GM19239 (cell line): Measurements from ENCODE around the gene KCNG2.

Experiments
- DNase-seq: peaks from one replicate; pipeline ENCODE4 v3.0.0; 2011; ENCODE audit warnings: low spot score; ENCODE audit not compliant: insufficient read length
- FAIRE-seq: peaks from 2 replicates; lab custom pipeline; 2011; peaks lifted over from hg19 to GRCh38; lab: Jason Lieb, UNC

The KCNG2 gene

DNA sequence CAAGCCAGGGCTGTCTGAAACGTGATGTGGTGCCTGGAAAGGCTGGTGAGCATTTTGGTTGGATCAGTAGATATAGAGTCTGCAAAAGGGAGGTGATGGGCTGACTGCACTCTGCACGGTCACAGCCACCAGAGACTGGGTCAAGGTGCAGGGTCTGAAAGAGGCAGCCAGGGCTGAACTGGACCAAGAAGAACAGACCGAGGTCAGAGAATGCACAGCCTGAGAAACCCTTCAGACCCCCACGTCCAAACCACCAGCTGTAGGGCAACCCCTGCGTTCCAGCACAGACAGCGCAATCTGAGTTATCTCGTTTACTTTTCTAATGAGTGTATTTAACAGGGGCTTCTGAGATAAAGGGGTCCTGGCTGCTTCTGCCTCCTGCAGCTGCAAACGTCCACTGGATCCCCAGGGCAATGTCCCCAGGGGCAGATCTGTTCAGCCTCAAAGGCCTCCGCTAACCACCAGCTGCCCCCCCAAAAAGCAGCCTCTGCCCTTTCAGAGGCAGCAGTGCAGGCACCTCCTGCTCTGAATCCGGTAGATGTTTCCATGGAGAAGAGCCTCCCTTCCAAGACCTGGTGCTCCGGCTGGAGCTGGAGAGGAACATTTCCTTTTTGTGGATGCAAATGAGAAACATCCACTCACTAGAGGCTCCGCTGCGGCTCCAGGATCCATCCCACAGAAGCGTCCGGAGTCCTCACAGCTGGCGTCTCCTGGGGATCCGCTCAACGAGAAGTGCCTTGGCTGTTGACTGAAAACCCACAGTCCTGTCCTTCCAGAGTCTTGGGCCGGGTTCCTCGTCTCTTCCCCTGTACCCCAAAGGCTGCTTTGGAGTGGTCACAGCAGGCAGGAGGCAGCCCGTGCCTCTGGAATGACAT, 970 bp upstream of the KCNG2 start:
- DNase-seq (no peak), FAIRE-seq (no peak)

DNA sequence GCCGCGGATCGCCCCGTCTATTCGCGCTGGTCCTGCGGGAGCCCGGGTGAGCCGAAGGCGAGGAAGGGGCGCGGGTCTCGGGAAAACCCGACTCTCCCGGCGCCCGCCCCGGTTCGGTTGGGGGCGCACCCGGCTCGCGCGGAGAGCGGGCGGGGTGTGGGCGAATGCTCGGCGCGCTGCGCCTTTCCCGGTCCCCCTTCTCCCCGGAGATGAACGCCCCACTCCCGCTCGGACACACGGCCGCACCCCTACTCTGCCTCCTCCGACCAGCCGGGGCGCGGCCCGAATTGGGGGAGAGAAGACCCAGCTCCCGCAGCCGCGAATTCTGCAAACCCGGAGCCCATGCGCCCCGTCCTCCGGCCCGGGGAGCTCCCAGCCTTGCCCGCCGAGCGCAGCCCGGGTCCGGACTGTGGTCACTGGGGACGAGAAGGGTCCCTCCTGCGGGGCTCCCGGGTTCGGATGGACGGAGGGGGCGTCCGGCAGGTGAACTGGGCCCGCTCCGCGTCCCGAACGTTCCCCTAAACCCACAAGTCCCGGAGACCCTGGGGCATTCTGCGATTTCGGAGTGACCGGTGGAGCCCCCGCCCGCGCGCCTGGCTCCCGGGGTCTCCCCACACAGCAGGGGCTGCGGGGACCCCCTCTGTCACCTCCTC, 734 bp downstream of the KCNG2 start:
- DNase-seq (no peak), FAIRE-seq (no peak)

DNA sequence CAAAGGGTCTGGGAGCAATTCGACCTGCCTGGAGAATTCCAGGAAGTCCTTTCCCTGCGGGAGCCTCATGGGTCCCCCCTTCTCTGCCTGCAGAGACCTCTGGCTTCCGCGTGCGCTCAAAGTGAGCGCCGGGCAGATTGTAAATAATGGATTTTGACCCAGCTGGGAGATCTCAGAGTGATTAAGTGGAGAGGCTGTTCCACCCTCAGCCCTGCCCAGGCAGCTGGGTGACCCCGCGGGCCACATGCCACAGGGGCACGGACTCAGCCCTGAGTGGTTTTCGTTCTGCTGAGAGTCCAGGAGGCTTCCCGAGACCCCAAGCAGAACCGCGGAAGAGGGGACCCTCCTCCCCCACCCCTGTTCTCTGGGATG, 1.2 kb downstream of the KCNG2 start:
- DNase-seq (no peak), FAIRE-seq (no peak)

DNA sequence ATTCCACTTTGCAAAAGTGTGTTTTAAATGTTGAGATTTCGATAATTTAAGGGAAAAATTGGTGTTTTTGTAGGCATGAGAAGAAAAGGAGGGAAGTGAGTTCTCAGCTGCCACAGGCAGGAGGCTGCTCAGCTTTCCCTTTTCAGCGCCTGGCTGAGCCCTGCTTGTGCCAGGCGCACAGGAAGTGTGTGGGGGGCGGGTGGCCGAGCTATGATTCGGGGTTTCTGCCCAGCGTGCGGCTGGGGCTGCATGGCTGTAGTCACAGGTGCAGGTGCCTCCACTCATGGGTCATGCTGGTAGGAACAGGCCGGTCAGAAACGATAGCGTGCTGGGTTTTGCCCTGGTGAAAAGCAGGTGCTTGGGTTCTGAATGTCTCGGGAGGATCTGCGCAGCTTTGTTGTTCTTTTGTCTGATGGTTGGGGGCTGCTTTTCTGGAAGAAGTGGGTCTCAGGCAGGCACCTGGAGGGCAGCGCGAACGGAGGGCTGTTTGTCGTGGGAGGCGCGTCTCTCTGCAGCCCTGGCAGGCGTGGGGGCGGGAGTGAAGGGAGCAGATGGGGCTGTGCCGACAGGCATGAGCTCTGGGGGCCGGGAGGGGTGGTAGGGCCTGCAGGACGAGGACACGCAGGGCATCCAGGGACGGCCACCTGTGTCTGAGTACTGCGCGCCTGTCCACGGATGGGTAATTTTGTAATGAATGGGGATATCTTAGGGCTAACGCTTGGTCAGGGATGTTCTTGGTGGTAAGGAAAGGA, 2.1 kb downstream of the KCNG2 start:
- FAIRE-seq (no peak), DNase-seq (no peak)

DNA sequence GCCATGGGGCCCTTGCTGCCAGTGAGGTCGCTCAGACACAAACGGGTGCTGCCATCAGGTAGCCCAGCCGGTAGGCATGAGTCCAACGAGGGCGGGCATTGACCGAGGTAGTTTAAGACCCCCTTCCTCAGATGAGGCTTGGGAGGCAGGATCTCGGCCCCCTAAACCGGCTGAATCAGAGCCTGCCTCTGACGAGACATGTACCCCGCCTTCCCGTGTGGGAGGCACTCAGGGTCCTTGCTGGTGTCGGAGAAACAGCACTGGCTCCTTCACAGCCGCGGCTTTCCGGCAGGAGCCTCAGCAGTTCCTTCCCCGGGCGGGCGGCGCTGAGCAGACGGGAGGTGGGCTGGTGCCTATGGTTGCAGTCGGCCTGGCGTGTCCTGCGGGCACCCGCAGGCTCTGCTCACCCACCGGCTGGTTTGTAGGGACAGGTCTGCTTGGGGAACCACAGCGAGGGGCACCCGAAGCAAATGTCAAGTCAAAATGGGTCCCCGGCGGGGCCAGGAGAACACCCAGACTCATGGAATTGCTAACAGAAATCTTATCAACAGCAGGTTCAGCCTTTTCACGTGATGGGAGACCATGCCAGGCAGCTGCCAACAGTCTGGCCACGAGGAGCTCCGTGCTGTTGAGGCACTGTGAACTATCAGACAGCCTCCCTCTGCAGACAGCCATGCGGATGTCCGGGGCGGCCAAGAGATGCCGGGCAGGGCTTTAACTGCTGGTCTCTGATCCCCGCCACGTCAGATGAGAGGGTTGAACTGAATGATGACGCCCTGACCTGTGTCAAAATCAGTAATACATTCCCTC, 2.8 kb downstream of the KCNG2 start:
- FAIRE-seq = no peak
- no peak for DNase-seq

DNA sequence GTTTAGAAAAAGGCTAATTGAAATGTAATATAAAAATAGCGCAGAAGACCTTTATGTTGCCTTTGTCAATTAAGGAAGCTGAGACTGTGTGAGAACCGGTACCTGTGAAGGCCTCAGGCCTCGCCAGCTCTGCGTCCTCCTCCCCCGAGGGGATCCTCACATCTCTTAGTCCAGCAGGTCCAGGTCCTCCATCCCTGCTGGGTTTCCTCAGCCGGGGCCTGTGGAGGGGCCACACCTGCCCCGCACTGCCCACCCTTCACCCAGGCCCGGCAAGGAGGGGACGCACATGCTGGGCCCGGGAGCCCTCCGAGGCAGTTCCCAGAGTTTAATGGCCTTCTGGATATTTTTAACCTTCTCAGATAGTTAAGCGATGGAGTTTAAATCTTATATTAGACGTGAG, 3.5 kb downstream of the KCNG2 start:
- DNase-seq (no peak), FAIRE-seq (no peak)

DNA sequence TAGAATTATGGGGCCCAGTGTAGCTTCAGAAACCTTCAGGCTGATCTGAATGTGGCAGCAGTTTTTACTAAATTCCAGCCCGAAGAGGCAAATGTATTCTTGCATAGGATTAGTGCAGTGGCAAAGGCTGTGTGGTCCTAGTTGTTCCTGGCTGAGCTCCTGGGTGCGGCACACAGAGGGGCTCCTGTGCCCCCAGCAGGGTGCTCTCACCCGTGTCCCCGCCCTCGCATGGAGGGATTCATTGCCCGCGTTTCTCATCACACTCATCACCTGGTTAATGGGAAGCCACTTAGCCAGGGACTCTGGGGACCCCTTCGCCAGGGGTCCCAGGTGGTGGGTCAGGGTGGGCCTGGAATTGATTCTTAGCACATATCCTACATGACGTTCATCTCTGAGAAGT, 3.9 kb downstream of the KCNG2 start:
- no peak for DNase-seq
- no peak for FAIRE-seq

DNA sequence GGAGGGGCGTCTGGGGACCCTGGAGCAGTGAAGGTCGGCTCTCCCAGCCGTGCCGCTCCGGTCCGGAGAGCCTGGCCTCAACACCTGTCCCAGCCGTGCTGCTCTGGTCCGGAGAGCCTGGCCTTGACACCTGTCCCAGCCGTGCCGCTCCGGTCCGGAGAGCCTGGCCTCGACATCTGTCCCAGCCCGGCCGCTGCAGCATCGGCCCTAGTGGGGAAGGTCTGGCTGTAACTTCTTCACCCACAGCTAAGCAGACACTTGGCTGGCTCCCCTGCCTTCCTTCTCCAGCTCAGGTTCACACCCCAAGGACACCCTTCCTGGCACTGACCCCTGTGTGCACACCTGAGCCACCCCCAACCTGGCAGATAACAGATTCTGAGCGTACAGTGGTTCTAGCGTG, 4.6 kb downstream of the KCNG2 start:
- DNase-seq (no peak), FAIRE-seq (no peak)

DNA sequence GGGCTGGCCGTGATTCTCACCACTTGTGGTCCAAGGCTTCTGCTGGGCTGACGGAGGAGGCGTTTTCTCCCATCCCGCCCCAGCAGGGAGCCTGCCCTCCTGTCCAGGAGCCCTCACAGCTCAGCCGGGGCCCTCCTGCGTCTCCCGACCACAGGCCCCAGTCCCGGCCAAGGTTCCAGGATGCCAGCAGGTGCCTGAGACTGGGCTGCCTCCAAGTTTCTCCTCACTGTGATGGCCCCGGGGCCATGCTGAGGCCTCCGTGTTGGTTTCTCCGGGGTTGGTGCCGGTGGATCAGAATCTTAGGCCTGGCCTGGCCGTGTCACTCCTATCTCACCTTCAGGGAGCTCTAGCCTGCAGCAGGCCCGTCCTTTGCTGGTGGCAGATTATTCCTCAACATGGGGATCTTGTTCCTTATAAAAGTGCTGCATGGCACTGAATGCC, 5.9 kb downstream of the KCNG2 start:
- no peak for DNase-seq
- FAIRE-seq = no peak

DNA sequence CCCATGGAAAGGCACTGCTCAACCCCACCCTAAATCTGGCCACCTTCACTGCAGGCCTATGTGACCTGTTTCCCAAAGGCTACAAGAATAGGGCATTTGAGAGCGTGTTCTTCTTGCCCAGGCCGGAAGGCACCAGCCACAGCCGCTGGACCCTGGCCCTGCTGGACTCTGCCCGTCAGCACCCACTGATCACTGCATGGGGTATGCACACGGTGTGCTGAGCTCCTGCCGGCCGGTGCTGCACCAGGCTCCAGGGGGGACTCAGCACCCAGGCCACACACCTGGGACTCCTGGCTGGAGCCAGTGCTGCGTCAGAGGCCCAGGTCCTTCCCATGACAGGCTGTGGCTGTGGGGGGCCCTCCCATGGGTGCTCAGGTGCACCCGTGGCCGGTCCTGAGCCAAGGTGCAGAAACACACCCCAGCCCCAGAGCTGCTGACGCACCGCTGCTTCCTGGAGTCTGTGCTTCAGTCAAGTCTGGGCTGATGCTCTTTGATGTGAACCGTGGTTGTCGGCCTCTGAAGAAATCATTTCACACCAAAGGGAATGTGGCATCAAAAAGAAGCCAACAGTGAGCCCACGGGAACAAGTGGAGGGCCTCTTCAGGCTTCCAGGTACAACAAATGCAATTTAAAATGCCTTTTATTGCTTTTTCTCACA, 6.5 kb downstream of the KCNG2 start:
- DNase-seq (no peak), FAIRE-seq (no peak)

DNA sequence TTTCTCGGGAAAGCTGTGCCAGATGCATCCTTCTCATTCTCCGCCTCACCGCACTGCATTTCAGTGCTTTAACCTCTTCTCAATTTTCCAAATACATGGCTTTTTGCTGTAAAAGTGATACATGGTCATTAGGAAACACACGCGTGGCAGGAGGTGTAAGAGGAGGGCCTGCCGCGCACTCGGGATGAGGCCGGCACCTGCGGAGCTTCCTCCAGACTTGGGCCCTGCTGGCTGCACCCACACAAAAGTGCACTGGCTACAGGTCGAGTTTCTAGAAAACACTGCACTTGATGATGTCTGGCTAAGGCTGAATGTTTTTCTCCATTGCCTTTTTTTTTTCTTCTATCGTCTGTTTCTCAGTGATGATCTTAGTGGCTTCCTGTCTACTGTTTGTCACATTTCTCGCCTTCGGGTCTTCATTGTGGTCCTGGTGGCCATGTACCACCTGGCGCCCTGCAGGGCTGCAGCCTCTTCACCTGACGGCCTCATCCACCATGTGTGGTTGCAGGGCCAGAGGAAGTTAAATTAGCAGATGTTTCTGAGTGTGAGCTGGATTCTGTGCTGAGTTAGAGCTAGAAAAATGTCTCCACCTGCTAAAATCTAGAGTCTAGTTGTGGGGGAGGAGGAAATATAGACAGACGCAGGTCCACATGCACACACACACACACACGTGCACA, 7.6 kb downstream of the KCNG2 start:
- FAIRE-seq (no peak), DNase-seq (no peak)

DNA sequence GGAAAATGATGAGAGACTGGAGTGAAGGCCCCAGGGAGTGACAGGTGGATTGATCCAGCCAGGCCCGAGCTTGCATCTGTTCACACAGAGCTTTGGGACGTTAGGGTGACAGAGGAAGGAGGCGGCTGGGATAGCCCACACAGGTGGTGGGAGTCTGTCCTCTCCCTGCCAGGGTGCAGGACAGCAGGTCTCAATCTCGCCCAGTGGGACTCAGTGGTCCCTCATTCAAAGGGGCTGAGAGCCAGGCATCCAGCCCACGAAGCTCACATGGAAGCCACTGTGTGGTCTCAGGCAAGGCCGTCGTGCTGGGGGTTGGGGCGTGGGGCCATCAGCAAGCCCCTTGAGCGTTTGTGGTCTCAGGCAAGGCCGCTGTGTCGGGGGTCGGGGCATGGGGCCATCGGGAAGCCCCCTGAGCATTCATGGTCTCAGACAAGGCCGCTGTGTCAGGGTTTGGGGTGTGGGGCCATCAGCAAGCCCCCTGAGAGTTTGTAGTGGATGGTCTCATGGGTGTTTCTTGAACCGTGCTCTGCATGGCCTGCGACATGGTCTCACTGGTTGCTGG, 8.3 kb downstream of the KCNG2 start:
- FAIRE-seq (no peak), DNase-seq (no peak)

DNA sequence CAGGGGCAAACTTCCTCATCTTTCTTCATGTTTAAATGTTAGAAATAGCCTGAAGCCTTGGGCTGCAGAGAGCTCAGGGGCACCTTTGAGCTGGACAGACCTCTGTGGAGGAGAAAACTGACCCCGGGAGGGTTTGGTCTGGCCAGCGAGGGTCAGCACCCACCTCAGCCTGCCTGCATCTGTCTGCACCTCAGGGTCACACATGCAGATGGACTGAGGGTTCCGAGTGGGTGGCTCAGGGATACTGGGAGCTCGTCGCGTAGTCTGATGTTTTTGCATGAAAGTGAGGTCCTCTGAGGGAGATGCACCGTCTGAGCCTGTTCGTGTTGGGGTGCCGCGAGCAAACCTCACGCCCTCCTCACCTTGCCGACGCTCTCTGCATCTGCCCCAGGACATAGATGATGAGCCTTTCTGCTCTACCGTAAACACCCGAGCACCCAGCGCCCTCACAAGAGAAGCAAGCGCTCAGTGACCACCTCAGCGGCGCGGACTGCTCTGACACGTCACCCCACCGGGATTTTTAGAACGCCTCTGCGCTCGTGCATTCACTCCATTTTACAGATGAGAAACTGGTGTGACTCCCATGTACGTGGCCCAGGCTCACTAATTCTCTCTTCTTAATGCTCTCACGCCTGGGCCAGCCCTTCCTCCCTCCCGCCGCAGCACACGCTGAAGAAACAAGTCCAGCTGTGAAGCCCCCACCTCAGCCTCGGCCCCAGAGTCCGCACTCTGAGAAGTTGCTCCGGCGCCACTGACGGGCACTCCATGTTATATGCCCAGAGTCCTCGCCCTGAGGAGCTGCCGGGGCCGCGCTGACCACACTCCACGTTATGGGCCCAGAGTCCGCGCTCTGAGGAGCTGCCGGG, 9.5 kb downstream of the KCNG2 start:
- DNase-seq = no peak
- FAIRE-seq = no peak

DNA sequence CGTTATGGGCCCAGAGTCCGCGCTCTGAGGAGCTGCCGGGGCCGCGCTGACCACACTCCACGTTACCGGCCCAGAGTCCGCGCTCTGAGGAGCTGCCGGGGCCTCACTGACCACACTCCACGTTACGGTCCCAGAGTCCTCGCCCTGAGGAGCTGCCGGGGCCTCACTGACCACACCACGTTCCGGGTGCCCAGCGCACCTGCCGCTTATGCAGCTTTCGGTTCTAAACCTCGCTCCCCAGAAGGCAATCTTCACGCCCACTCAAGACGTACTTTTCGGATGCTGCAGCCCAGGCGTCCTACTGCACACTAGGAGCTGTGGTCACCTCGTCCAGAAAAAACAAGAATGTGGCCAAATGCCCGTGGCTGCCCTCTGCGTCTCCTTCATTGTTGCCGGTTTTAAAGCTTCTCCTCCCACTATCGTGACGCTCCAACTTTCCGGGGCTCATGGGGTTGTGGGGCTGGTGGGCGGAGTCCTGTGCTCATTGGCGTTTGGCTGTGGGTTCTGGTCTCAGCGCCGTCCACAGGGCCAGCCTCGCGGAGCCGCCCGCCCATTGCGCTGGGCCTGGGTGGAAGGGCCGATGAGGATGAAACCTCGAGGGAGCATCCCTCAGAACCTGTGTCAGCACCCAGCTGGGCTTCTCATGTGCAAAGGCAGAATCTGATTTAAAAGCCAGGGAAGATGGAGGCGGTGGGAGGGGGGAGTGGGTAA, 11.9 kb downstream of the KCNG2 start:
- FAIRE-seq = no peak
- DNase-seq = no peak

DNA sequence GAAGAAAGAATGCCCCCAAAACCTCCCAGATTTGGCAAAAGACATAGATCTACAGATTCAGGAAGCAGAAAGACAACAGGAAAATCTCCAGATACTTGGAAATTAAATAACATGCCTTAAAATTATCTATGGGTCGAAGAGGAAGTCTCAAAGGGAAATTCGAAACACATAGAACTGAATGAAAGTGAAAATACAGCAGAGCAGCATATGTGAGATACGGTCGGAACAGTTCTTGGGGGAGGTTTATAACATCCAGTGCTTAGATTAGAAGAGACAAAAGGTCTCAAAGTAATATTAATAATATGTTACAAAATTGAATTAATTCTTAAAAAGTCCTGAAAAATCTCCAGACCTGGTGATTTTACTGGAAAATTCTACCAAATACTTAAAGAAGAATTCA, 14.3 kb downstream of the KCNG2 start:
- DNase-seq (no peak), FAIRE-seq (peak; percentile 45)

DNA sequence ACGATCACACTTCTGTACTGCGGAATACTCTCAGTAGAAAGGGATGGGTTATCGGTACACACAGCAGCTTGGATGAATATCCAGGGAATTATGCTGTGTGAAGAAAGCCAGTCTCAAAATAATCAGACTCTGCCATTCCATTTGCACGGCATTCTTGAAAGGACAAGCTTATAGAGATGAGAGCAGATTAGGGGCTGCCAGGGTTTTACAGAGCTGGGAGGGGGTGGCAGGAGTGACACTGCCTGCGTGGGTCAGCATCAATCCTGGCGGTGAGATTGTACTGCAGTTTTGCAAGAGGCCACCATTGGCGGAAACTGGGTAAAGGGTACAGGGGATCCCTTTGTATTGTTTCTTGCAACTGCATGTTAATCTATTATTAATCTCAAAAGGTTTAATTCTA, 16.6 kb downstream of the KCNG2 start:
- no peak for DNase-seq
- FAIRE-seq = no peak

DNA sequence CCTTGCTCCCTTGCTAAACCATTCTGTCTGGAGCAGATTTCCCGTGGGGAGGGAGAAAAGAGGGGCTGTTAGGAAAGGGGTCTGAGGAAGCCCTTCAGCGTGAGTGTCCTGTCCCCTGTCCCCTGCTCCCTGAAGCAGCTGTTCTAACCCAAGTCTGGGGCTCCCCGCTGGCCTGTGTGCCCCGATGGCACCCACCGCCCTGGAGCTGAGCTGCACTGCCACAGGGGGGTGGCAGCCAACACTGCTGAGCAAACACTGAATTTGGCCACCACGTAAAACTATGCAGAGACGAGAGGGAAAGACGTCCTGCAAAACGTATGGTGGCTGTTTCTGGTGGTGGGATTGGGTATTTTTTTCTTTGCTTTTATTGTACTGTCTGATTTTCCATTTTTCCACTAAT, 17.9 kb downstream of the KCNG2 start:
- FAIRE-seq (no peak), DNase-seq (no peak)
